ENCODE data around the gene DNAAF5.
"Not testable (repeated sequence)": the region's sequence is repeated elsewhere in the genome, so short reads cannot be mapped to it uniquely, and the experiment has no call there.

The DNAAF5 gene

DNA sequence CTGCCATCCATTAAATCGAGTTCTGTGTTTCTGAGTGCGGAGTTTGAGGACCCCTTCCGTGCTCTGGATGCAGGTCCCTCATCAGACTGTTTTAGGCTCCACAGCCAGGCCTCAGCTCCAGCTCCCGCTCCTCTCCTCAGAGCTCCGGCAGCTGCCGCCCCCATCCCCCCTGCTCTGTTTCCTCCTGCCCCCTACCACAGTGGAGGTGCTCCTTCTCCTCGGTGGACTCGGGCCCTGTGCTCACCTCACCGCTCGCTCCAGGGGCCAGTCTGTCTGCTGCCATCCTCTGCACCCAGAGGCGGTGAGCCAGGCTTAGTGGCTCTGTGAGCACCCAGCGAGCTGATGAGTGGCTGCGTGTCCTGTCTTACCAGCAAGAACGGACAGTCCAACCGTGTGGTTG, 21.9 kb downstream of the DNAAF5 start:
- no peak for DNase-seq

DNA sequence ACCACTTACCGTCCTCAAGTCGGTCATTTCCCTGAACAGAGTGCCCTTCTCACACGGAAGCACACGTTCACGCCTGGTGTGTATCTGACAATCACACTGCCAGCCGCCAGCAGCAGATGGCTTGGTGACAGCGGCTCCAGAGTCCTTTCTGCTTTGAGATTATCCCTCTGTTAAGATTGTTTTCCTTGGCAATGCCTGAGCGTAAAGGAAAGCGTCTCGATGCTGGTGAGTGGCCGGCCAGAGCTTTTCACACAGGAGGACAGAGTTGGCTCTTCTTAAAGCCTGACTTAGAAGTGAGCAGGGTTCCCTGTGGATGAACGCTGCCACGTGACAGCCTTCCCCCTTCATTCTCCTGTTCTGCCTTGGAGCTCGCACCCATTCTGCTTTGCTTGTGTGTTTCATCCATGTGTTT, 22.6 kb downstream of the DNAAF5 start:
- DNase-seq, result peak; percentile 35

GRCh38 chr7:750111-750905, 23.8 kb downstream of the DNAAF5 start:
- DNase-seq, result peak; percentile 49

DNA sequence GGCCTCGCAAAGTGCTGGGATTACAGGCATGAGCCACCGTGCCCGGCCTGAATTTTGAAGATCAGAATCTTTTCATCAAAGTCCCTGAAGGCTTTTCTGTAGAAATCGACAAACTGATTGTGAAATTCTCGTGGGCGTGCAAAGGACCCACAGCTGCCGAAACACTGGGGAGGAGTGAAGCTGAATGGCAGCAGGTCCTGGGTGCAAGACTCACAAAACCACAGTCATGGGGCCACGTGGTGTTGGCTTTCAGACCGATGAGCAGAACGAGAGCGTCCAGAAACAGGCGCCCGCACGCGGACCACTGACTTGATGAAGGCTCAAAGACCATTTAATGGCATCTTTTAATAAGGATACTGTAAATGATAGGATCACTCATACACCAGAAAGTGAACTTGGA, 25.3 kb downstream of the DNAAF5 start:
- DNase-seq, result no peak

- not testable (repeated sequence) for DNase-seq
Observed at GRCh38 chr7:752256-752655, 25.8 kb downstream of the DNAAF5 start.

DNA sequence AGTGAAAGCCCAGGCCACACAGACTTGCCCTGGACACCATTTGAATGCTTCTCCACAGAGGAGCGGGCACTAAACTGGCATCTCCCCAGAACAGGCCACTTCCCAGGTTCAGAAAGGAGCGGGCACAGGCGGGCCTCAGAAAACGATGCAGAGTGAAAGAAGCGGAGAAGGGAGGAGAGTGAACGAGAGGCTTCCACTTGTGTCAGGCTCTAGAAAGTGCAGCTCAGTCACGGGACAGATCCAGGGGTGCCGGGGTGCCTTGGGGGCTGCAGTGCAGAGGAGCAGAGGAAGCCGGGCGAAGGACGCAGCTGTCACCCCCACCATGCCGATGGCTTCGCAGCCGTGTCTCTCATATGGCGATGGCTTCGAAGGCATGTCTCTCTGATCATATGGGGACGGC, 26.7 kb downstream of the DNAAF5 start:
- no peak for DNase-seq

DNA sequence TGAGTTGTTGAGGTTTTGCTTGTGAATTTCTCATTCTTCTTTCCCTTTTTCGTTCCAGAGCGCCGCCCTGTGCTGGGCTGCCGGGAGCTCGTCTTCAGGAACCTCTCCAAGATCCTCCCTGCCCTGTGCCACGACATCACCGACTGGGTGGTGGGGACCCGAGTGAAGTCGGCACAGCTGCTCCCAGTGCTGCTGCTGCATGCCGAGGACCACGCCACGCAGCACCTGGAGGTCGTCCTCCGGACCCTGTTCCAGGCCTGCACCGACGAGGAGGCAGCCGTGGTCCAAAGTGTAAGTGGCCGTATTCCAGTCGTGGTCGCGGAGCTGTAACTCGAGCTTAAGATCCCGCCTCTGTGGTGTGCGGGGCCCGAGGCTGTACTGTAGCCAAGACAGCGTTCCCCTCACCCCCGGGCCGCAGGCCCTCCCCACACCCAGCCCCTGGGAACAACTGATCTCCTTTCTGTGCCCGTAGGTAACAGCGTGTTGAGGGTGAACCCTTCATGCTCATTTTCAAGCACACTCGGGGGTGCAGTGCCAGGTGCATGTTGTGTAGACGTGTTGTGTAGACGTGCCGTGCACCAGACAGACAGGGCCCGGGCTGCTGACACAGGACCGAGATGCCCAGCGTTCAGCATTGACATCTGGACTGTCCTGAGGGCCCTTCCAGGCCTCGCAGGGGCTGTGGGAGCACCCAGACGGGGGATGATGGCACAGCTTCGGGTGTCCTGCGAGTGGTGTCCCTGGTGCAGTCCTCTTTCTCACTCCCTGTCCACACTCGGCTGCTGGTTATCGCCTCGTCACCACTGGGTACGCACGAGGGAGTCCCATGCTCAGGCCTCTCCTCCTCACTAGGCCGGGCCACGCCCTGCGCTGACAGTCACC, 28.3 kb downstream of the DNAAF5 start:
- DNase-seq, result no peak

GRCh38 chr7:755413-755805, 28.9 kb downstream of the DNAAF5 start:
- DNase-seq, result no peak

- DNase-seq, result no peak
Observed at GRCh38 chr7:756231-756927, 29.9 kb downstream of the DNAAF5 start.

GRCh38 chr7:756928-757560, 30.5 kb downstream of the DNAAF5 start:
- DNase-seq, result no peak

GRCh38 chr7:757741-758163, 31.3 kb downstream of the DNAAF5 start:
- DNase-seq, result no peak

DNA sequence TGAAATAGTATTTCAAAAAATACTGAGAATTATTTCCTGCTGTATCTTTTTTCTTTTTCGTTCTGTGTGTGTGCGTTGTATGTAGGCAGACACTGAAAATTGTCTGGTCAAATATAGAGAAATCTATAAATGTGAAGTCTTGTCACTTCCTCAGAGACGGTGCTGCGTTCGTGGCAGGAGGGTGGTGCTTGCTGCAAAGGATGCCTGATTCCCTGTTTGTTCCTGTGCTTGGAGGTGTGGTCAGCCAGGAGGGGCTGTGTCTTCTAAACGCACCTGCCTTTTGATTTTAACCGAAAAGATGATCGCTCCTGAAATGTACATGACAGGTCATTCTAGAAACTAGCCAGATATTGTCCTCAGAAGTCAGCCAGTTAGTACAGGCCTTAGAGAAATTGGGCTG, 33.1 kb downstream of the DNAAF5 start:
- DNase-seq, result no peak

DNA sequence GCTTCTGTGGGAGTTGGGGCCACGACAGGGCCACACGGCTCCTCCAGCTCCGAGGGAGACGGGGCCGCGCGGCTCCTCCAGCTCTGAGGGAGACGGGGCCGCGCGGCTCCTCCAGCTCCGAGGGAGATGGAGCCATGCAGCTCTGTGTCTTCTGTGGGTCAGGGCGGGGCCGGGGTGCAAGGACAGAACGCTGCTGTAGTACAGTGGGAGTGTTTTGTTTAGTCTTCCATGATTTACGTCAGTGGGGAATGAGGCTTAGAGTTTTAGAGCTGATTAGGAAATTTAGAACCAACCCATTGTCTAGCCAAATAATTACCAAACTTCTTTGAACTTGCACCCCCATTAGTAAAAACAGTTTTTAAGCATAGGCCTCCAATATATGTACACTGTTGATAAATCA, 33.5 kb downstream of the DNAAF5 start:
- DNase-seq, result no peak

- no peak for DNase-seq
Observed at GRCh38 chr7:761101-761500, 34.6 kb downstream of the DNAAF5 start.

- DNase-seq, result no peak
Observed at GRCh38 chr7:761631-762030, 35.1 kb downstream of the DNAAF5 start.

- no peak for DNase-seq
Observed at GRCh38 chr7:762885-763284, 36.4 kb downstream of the DNAAF5 start.

GRCh38 chr7:763762-764161, 37.3 kb downstream of the DNAAF5 start:
- DNase-seq, result no peak

GRCh38 chr7:765383-765782, 38.9 kb downstream of the DNAAF5 start:
- no peak for DNase-seq

GRCh38 chr7:767580-767940, 41.1 kb downstream of the DNAAF5 start:
- peak; percentile 95 for DNase-seq

DNA sequence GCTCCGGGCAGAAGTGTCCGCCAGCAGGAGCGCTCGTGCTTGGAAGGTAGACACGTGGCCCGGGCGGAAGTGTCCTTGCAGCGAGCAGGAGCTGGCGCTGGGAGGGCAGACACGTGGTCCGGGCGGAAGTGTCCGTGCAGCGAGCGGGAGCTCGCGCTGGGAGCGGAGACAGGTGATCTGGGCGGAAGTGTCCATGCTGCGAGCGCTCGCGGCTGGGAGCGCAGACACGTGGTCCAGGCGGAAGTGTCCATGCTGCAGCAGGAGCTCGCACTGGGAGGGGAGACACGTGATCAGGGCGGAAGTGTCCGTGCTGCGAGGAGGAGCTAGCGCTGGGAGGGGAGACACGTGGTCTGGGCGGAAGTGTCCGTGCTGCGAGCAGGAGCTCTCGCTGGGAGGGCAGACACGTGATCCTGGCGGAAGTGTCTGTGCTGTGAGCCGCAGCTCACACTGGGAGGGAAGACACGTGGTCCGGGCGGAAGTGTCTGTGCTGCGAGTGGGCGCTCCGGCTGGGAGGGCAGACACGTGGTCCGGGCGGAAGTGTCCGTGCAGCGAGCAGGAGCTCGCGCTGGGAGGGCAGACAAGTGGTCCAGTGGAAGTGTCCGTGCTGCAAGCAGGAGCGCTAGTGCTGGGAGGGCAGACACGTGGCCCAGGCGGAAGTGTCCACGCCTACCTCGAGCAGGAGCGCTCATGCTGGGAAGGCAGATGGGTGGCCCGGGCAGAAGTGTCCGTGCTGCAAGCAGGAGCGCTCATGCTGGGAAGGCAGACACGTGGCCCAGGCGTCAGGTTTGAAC, 41.6 kb downstream of the DNAAF5 start:
- peak; percentile 98 for DNase-seq

GRCh38 chr7:768881-769504, 42.5 kb downstream of the DNAAF5 start:
- peak; percentile 55 for DNase-seq

GRCh38 chr7:770336-770735, 43.8 kb downstream of the DNAAF5 start:
- DNase-seq, result no peak
